GM12878 (cell line): ENCODE data around the gene PRKCQ. TPM values are rescaled to one million over a fixed set of nuclear protein-coding genes. Genes with fewer than 3 reads are reported as not detected.

ENCODE experiments used
- ATAC-seq: fragments of 200-7000 bp; cut with Tn5 transposase; 3 replicates; pipeline ENCODE4 v1.9.1; 2020; ENCODE audit warnings: mild to moderate bottlenecking, moderate library complexity
- BruUV-seq: library from RNA; stranded (reverse); fragments of 400-500 nt; replicated peaks from 2 replicates; lab custom pipeline; 2021; lab: Mats Ljungman, UMichigan
- CTCF ChIA-PET: fragments of 300-600 bp; sonication (Branson Sonifier 250); formaldehyde crosslinking; extraction: SDS; loops from one replicate; lab custom pipeline; 2021; ENCODE audit warnings: inconsistent platforms; lab: Yijun Ruan, JAX
- POLR2A ChIA-PET: fragments of 350-600 bp; formaldehyde crosslinking; extraction: SDS; loops from one replicate; lab custom pipeline; 2021; ENCODE audit warnings: inconsistent platforms; lab: Charles Lee
- RAD21 ChIA-PET: fragments of 300-600 bp; sonication (Branson Sonifier 250); formaldehyde crosslinking; loops from one replicate; lab custom pipeline; 2023; ENCODE audit warnings: antibody characterized with exemption; ENCODE audit not compliant: unreplicated experiment; lab: Charles Lee
- SMC1A ChIA-PET: fragments of 300-600 bp; sonication (Branson Sonifier 250); formaldehyde crosslinking; loops from one replicate; lab custom pipeline; 2023; ENCODE audit not compliant: unreplicated experiment, uncharacterized antibody; lab: Charles Lee
- DNase-seq: peaks from one replicate; pipeline ENCODE4 v3.0.0-alpha.2; 2011; ENCODE audit warnings: low read depth, low spot score
- FAIRE-seq: peaks from 3 replicates; lab custom pipeline; 2011; peaks lifted over from hg19 to GRCh38; lab: Jason Lieb, UNC
- H2AFZ ChIP-seq: 2 replicates; pipeline ENCODE4 v1.6.0; 2011; ENCODE audit warnings: low read depth, low read length, control low read depth; ENCODE audit not compliant: control insufficient read depth
- H3K27ac ChIP-seq: 2 replicates; pipeline ENCODE4 v1.5.1; 2011; ENCODE audit warnings: control low read depth; ENCODE audit not compliant: control insufficient read depth, insufficient read depth
- H3K27me3 ChIP-seq, 2 experiments: replicated peaks in 1 of 2; 2 replicates each; pipeline versions ENCODE4 v1.6.0 to v1.6.1; 2011; ENCODE audit warnings: low read length in 1 of 2; ENCODE audit not compliant: control insufficient read depth in 2 of 2, insufficient read depth in 2 of 2
- H3K36me3 ChIP-seq, 2 experiments: 2 replicates each; pipeline ENCODE4 v1.5.1; 2011; ENCODE audit warnings: low read length in 1 of 2; ENCODE audit not compliant: control insufficient read depth in 2 of 2, insufficient read depth in 2 of 2
- H3K4me1 ChIP-seq: 2 replicates; pipeline ENCODE4 v1.6.1; 2011; ENCODE audit warnings: mild to moderate bottlenecking, low read length, moderate library complexity, mixed read lengths; ENCODE audit not compliant: control insufficient read depth, insufficient read depth
- H3K4me2 ChIP-seq: 2 replicates; pipeline ENCODE4 v1.6.0; 2011; ENCODE audit warnings: control low read depth; ENCODE audit not compliant: control insufficient read depth, insufficient read depth
- H3K4me3 ChIP-seq: fragments of 200-600 bp; sonication (generic); 2 replicates; pipeline ENCODE4 v1.5.1; 2016
- H3K79me2 ChIP-seq: 2 replicates; pipeline ENCODE4 v1.6.0; 2011; ENCODE audit warnings: low read length; ENCODE audit not compliant: control insufficient read depth, insufficient read depth
- H3K9ac ChIP-seq: 2 replicates; pipeline ENCODE4 v1.8.0; 2011; ENCODE audit warnings: low read length, control low read depth, mixed read lengths; ENCODE audit not compliant: control insufficient read depth, insufficient read depth
- H3K9me3 ChIP-seq: replicated peaks from 3 replicates; pipeline ENCODE4 v1.5.1; 2011; ENCODE audit warnings: mild to moderate bottlenecking, low read length; ENCODE audit not compliant: control insufficient read depth, insufficient read depth
- H4K20me1 ChIP-seq: 2 replicates; pipeline ENCODE4 v1.6.0; 2011; ENCODE audit not compliant: control insufficient read depth, insufficient read depth
- FOXK2 ChIP-seq: fragments of 450-650 bp; IDR thresholded peaks from 2 replicates; pipeline ENCODE4 v1.6.1; 2017; ENCODE audit warnings: mild to moderate bottlenecking, moderate library complexity
- KDM1A ChIP-seq: fragments of 200-600 bp; sonication (generic); IDR thresholded peaks from 2 replicates; pipeline ENCODE4 v1.6.1; 2016; ENCODE audit warnings: borderline replicate concordance
- POU2F2 ChIP-seq: IDR thresholded peaks from 3 replicates; pipeline ENCODE4 v1.6.1; 2011; ENCODE audit warnings: low read depth, mild to moderate bottlenecking, low read length, borderline replicate concordance
- ZBTB11 ChIP-seq: fragments of 450-650 bp; formaldehyde crosslinking; IDR thresholded peaks from 2 replicates; pipeline ENCODE4 v1.5.0; 2022; ENCODE audit warnings: mild to moderate bottlenecking, missing genetic modification characterization
- ZNF592 ChIP-seq: fragments of 450-650 bp; IDR thresholded peaks from 2 replicates; pipeline ENCODE4 v1.6.1; 2017; ENCODE audit warnings: mild to moderate bottlenecking, moderate library complexity
- ZZZ3 ChIP-seq: IDR thresholded peaks from 2 replicates; pipeline ENCODE4 v1.6.1; 2011; ENCODE audit warnings: low read depth; ENCODE audit not compliant: control insufficient read depth, insufficient read length
- WGBS: methylation state at CpG from one replicate; pipeline ENCODE4 v1.1.6; 2016; ENCODE audit warnings: low lambda C conversion rate; ENCODE audit not compliant: insufficient replicate concordance, insufficient coverage; ENCODE audit errors: missing lambda C conversion rate; 5-methylcytosine and 5-hydroxymethylcytosine counted together
- in situ Hi-C: fragments of 300-500 bp; cut with MboI; formaldehyde crosslinking; loops from 9 replicates; pipeline ENCODE4 v1.14.3; 2018; ENCODE audit warnings: mixed read lengths
- intact Hi-C: fragments of 100-400 bp; cut with micrococcal nuclease; formaldehyde crosslinking; loops from one replicate; pipeline ENCODE4 v1.14.2; 2022; ENCODE audit not compliant: unreplicated experiment
- polyA plus RNA-seq, 11 experiments: library from polyadenylated mRNA; depleted of rRNA in 4 of 11; unstranded in 6 of 11; stranded (reverse) in 5 of 11; fragments of >200 nt; fragmentation: Nextera tagmentation in 4 of 11; fragmentation: Illumina TruSeq in 1 of 11; extraction: Ambion mirVana in 4 of 11; extraction: Trizol in 1 of 11; gene quantifications; 1 replicate in 1 of 11; 2 replicates in 10 of 11; pipeline versions ENCODE4 v1.2.1 to v1.2.3, GENCODE V29; 2011 to 2016; ENCODE audit warnings: inconsistent platforms in 2 of 11, missing spikeins in 2 of 11, low read depth in 1 of 11
- total RNA-seq, 4 experiments: library from RNA; depleted of rRNA in 3 of 4; stranded (reverse); fragments of >200 nt in 3 of 4; fragmentation: Illumina TruSeq in 1 of 4; extraction: Trizol in 1 of 4; gene quantifications; 2 replicates each; pipeline versions ENCODE4 v1.2.1 to v1.2.3, GENCODE V29; 2013 to 2021

The PRKCQ gene
- total and polyA plus RNA-seq, 10 of the 15 experiments (the other 5 are each of a cell fraction or from before 2014, with no cell fraction given) = 0.26 to 8.9 (median 0.98) TPM

- ChIA-PET SMC1A (interaction anchor here (1.0 kb wide), 1 partner anchor 10 kb away, joined by 3 read pairs; no protein-coding TSS in a partner anchor), RAD21 (interaction anchor here (0.6 kb wide), 1 partner anchor 48 kb away, joined by 3 read pairs; no protein-coding TSS in a partner anchor), CTCF (interaction anchor here (0.6 to 1.4 kb wide), 2 partner anchors 12 to 55 kb away, joined by 3 read pairs; no protein-coding TSS in a partner anchor), POLR2A (no interaction called here)
- Histone ChIP-seq H3K4me3 (no peak overlapping the region), H2AFZ (no peak overlapping the region), H3K9ac (no peak overlapping the region), H4K20me1 (no peaks in the 10 kb centered on the region), H3K4me1 (no peaks in the 10 kb centered on the region), H3K4me2 (no peak overlapping the region), H3K9me3 (no peaks in the 10 kb centered on the region), H3K79me2 (no peaks in the 10 kb centered on the region), H3K27ac (no peak overlapping the region), H3K36me3 (no peaks in the 10 kb centered on the region), H3K27me3 (peaks cover 3 to 7% of the 10 kb centered on the region in 2 experiments; a peak in 2 of 4 replicates)
- in situ Hi-C loops (no loop called here), intact Hi-C loops (no loop called here)
- no peak for DNase-seq
- no TSS peak for BruUV-seq
- TF ChIP-seq FOXK2 = no peak
- no peak for TF ChIP-seq ZBTB11 (CRISPR knock-in tag)
- no peak for TF ChIP-seq KDM1A
- TF ChIP-seq ZZZ3 = no peak
- no peak for TF ChIP-seq POU2F2
- TF ChIP-seq ZNF592 = 0 out of 2 replicates have a peak, but pooled peaks have one; percentile 12
- WGBS = 79% methylated on average over 11 of the region's 11 CpGs
- FAIRE-seq = no peak
- ATAC-seq = no peak
These were observed 44.8 kb downstream of the PRKCQ start for GRCh38 chr10:6535156-6535764.
